ENCODE results near the gene SLC6A15. TPM values are rescaled to one million over a fixed set of nuclear protein-coding genes. Genes with fewer than 3 reads are reported as not detected.

The SLC6A15 gene
- total RNA-seq, 2 donors from 2014 or later = 0.56 TPM; not detected in 1

- DNase-seq (no peak), ATAC-seq (no peak)
- intact Hi-C loops (cut with DNase I) = loop anchor here in 1 of 2 donors (10.0 kb wide), 1 partner anchor 147 kb away; no protein-coding TSS in a partner anchor
Observed at GRCh38 chr12:84877340-84877739, 35.3 kb downstream of the SLC6A15 start.

GRCh38 chr12:84875241-84875640, 37.4 kb downstream of the SLC6A15 start:
- ATAC-seq (no peak), DNase-seq (no peak)
- intact Hi-C loops (cut with DNase I) = loop anchor here (2.0 to 10.0 kb wide), 2 partner anchors 150 to 154 kb away; no protein-coding TSS in a partner anchor

DNA sequence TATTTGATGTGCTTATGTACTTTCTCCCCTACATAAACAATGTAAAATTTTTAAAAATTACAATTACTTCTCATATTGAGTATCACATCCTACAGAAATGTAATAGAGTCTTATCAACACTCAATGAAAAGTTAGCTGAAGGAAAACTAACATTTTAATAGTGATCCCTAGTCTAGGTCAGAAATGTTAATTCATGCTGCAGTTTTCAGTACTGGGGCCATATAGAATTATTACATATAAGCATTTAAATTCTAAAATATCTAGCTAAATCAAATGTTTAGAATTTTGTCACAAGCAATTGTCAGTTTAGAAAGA, 37.8 kb downstream of the SLC6A15 start:
- ATAC-seq (no peak), DNase-seq (no peak)
- intact Hi-C loops (cut with DNase I) = loop anchor here (2.0 to 10.0 kb wide), 2 partner anchors 150 to 154 kb away; no protein-coding TSS in a partner anchor

- intact Hi-C loops (cut with DNase I) = loop anchor here (2.0 to 10.0 kb wide), 2 partner anchors 151 to 155 kb away; no protein-coding TSS in a partner anchor
- peak in 1 of 2 donors; percentile 63 for ATAC-seq
Observed at GRCh38 chr12:84874125-84874824, 38.3 kb downstream of the SLC6A15 start.

DNA sequence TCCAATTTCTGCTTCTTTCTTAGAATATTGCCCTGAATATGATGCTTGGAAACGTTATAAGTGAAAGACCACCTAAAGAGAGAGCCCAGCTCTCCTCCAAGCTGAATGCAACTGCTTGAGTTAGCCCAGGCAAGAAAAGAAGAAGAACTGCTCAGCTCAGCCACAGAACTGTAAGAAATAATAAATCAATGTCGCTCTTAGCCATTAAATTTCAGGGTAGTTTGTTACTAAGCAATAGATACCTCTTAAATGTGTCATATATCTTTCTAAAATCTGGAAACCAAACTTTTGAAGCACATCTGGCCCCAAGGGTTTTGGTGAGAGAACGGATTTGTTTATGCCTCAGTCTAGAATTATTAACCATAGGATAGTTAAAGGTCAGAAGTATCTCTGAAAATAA, 50.4 kb downstream of the SLC6A15 start:
- DNase-seq = no peak
- intact Hi-C loops (cut with DNase I) = no loop called here
- ATAC-seq = no peak

More at GRCh38 chr12:84874125-84874824, 38.3 kb downstream of the SLC6A15 start:
- DNase-seq = no peak

DNA sequence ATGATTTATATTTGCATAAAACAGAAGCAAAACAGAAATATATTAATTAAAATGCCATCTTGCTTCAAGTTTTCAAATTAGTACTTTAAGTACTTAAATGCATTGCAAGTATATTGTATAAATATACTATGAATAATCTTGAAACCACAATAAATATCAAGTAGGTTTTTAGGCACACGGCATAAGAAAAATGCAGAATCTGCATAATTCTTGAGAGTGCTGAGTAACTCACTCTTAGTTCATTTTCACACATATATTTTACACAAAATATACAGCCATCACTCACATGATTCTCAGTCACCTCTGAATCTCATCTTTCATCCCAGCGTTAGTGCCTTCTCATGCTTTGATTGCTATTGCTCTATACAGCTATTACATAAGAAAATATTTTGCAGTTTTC, 51.9 kb downstream of the SLC6A15 start:
- DNase-seq (no peak), ATAC-seq (no peak)
- intact Hi-C loops (cut with DNase I) = no loop called here

GRCh38 chr12:84858796-84859195, 53.8 kb downstream of the SLC6A15 start:
- no peak for DNase-seq
- ATAC-seq = no peak
- intact Hi-C loops (cut with DNase I) = no loop called here

GRCh38 chr12:84857525-84858208, 54.9 kb downstream of the SLC6A15 start:
- intact Hi-C loops (cut with DNase I) = no loop called here
- no peak for DNase-seq
- no peak for ATAC-seq

- ATAC-seq (no peak), DNase-seq (no peak)
- intact Hi-C loops (cut with DNase I) = no loop called here
Observed at GRCh38 chr12:84856156-84856900, 56.3 kb downstream of the SLC6A15 start.

DNA sequence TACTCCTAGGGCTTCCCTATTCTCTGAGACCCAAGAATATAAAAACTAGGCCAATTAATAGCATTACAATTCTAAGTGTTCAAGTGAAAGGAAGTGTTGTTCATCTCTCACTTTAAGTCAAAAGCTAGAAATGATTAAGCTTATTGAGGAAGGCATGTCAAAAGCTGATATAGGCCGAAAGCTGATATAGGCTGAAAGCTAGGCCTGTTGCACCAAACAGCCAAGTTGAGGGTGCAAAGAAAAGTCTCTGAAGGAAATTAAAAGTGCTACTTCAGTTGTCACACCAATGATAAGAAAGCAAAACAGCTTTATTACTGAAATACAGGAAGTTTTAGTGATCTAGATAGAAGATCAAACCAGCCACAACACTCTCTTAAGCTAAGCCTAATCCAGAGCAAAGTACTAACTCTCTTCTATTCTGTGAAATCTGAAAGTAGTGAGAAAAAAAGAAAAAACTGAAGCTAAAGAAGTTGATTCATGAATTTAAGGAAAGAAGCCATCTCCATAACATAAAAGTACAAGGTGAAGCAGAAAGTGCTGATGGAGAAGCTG, 68.9 kb downstream of the SLC6A15 start:
- DNase-seq (no peak), ATAC-seq (no peak)
- intact Hi-C loops (cut with DNase I) = no loop called here

DNA sequence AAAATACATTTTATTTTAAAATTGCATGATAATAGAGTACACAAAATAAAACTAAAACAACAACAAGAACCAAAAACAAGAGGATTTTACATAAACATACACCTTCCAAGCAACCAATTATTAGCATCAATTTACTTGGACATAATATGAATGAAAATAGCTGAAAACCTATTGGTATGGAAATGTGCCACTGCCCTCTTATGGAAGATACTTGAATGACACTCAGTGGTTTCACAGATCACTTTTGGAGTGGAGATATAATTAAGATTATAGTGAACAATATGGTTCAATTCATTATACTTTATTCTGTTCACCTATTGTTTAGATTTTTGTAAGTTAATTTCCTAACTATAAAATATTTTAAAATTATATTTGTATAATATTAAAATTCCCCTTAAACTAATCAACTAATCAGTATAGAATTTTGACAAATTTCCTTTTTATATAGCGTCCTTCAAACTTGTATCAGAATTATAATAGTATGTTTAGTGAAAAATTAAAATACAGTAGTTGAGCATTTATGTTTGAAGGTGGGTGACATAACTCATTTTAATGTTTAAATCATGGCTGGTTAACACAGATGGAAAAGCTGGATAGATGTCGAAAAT, 70.1 kb downstream of the SLC6A15 start:
- DNase-seq (no peak), ATAC-seq (no peak)
- intact Hi-C loops (cut with DNase I) = no loop called here

DNA sequence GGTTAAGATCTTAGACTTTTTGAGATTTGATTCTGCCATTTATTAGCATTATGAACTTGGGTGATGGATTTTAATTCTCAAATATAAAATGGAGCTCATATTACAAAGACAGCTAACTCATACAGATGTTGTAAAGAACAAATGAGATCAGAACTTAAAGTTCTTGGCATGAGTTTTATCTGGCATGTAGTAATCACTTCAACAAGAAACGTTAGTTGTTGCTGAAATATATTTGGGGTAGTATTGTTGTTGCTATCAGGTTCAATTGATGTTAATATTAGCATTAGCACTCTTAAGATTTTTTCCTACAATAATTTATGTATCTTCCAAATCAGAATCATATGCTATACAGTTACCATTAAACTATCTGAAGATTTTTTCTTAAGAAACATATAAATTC, 71.0 kb downstream of the SLC6A15 start:
- ATAC-seq (no peak), DNase-seq (no peak)
- intact Hi-C loops (cut with DNase I) = no loop called here

- ATAC-seq (no peak), DNase-seq (no peak)
- intact Hi-C loops (cut with DNase I) = no loop called here
Observed at GRCh38 chr12:84840356-84840755, 72.2 kb downstream of the SLC6A15 start.

- ATAC-seq = no peak
- intact Hi-C loops (cut with DNase I) = no loop called here
- no peak for DNase-seq
Observed at GRCh38 chr12:84826925-84827324, 85.7 kb downstream of the SLC6A15 start.

- DNase-seq = no peak
- no peak for ATAC-seq
- intact Hi-C loops (cut with DNase I) = no loop called here
Observed at GRCh38 chr12:84825149-84825548, 87.5 kb downstream of the SLC6A15 start.

- intact Hi-C loops (cut with DNase I) = no loop called here
- DNase-seq = no peak
- ATAC-seq = no peak
Observed at GRCh38 chr12:84822525-84822924, 90.1 kb downstream of the SLC6A15 start.

GRCh38 chr12:84816916-84817695, 95.5 kb downstream of the SLC6A15 start:
- no peak for DNase-seq
- no peak for ATAC-seq
- intact Hi-C loops (cut with DNase I) = no loop called here

DNA sequence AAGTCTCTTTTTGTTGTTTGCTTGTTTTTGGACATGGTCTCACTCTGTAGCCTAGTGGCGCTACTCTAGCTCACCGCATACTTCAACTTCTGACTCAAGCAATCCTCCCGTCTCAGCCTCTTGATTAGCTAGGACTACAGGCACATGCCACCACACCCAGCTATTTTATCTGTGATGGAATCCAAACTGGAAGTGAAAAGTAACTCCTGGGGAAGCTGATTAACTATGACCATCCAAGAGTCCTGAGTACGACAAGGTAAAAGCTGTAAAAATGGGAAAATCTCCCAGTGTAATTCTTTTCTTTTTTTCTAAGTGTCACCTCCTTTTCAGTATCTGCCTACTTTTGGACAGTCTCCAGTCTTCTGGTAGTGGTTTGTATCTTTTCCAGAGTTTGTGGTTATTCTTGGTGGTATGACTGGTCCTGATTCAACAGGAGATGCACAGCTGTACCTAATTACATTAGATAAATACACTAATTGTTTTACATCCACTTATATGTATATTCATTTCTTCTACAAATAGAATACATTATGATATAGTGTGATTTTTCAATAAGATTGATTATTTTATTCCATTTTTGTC, 97.8 kb downstream of the SLC6A15 start:
- DNase-seq (no peak), ATAC-seq (no peak)
- intact Hi-C loops (cut with DNase I) = no loop called here

Measured in left cardiac atrium (tissue), 4 donors.